HEK293 (cell line): Measurements from ENCODE around the gene NUMBL.
A peak's percentile ranks its signal among the peaks of the same experiment; 100 is the strongest.

Experiments
- CTCF ChIA-PET: fragments of 350-600 bp; formaldehyde crosslinking; extraction: SDS; loops from one replicate; lab custom pipeline; 2021; ENCODE audit warnings: antibody characterized with exemption; lab: Yijun Ruan, JAX
- POLR2A ChIA-PET: fragments of 300-600 bp; formaldehyde crosslinking; extraction: SDS; loops from one replicate; lab custom pipeline; 2020; ENCODE audit warnings: antibody characterized with exemption, inconsistent platforms; lab: Yijun Ruan, JAX
- H3K27ac ChIP-seq: fragments of 200-500 bp; sonication (Bioruptor generic); 2 replicates; pipeline ENCODE4 v1.5.1; 2014; ENCODE audit warnings: low read depth, low read length, control low read depth, inconsistent platforms; ENCODE audit errors: extremely low read depth
- H3K36me3 ChIP-seq, 2 experiments: fragments of 200-500 bp in 1 of 2; sonication (Bioruptor generic) in 1 of 2; 1 replicate in 1 of 2; 2 replicates in 1 of 2; pipeline ENCODE4 v1.5.1; 2014 to 2017; ENCODE audit warnings: inconsistent platforms in 2 of 2, low read length in 2 of 2; ENCODE audit not compliant: control insufficient read depth in 2 of 2, insufficient read depth in 1 of 2
- H3K4me1 ChIP-seq: fragments of 200-500 bp; sonication (Bioruptor generic); 2 replicates; pipeline ENCODE4 v1.5.1; 2014; ENCODE audit warnings: mild to moderate bottlenecking, low read length, inconsistent platforms; ENCODE audit not compliant: control insufficient read depth, insufficient read depth
- H3K4me3 ChIP-seq: 2 replicates; pipeline ENCODE4 v1.5.1; 2011; ENCODE audit warnings: low read depth, mild to moderate bottlenecking, control low read depth, low read length, moderate library complexity
- H3K9me3 ChIP-seq: fragments of 200-500 bp; sonication (Bioruptor generic); 2 replicates; pipeline ENCODE4 v1.5.1; 2014; ENCODE audit warnings: low read depth, low read length, inconsistent platforms; ENCODE audit not compliant: control insufficient read depth, insufficient read depth
- BCL11B ChIP-seq: fragments of 450-650 bp; formaldehyde crosslinking; IDR thresholded peaks from 2 replicates; pipeline ENCODE4 v1.5.1; 2016; ENCODE audit warnings: low read depth, missing biosample characterization, missing genetic modification characterization
- CTCF ChIP-seq: fragments of 450-650 bp; formaldehyde crosslinking; IDR thresholded peaks from 2 replicates; pipeline ENCODE4 v1.5.1; 2016; ENCODE audit warnings: missing biosample characterization, missing genetic modification characterization
- EGR2 ChIP-seq: fragments of 450-650 bp; formaldehyde crosslinking; IDR thresholded peaks from 2 replicates; pipeline ENCODE4 v1.5.1; 2016; ENCODE audit warnings: low read depth, missing biosample characterization, missing genetic modification characterization
- KLF8 ChIP-seq: fragments of 450-650 bp; formaldehyde crosslinking; IDR thresholded peaks from 2 replicates; pipeline ENCODE4 v1.5.1; 2016; ENCODE audit warnings: missing biosample characterization, missing genetic modification characterization
- OVOL3 ChIP-seq: fragments of 450-650 bp; formaldehyde crosslinking; IDR thresholded peaks from 2 replicates; pipeline ENCODE4 v1.5.1; 2016; ENCODE audit warnings: missing biosample characterization, missing genetic modification characterization
- PRDM1 ChIP-seq: fragments of 450-650 bp; formaldehyde crosslinking; IDR thresholded peaks from 2 replicates; pipeline ENCODE4; 2016; ENCODE audit warnings: missing biosample characterization, missing genetic modification characterization
- SETDB1 ChIP-seq: IDR thresholded peaks from one replicate; pipeline ENCODE4 v1.6.1; 2017; ENCODE audit warnings: mild to moderate bottlenecking, low read length, moderate library complexity, mixed read lengths; ENCODE audit not compliant: insufficient read length
- SP3 ChIP-seq: fragments of 450-650 bp; formaldehyde crosslinking; IDR thresholded peaks from 2 replicates; pipeline ENCODE4 v1.5.1; 2016; ENCODE audit warnings: missing biosample characterization, missing genetic modification characterization
- ZBTB10 ChIP-seq: fragments of 450-650 bp; formaldehyde crosslinking; IDR thresholded peaks from 2 replicates; pipeline ENCODE4 v1.5.1; 2016; ENCODE audit warnings: missing biosample characterization, missing genetic modification characterization
- ZEB2 ChIP-seq: fragments of 450-650 bp; formaldehyde crosslinking; IDR thresholded peaks from 2 replicates; pipeline ENCODE4 v1.5.1; 2016; ENCODE audit warnings: missing biosample characterization, missing genetic modification characterization
- ZNF132 ChIP-seq: fragments of 450-650 bp; formaldehyde crosslinking; IDR thresholded peaks from 2 replicates; pipeline ENCODE4 v1.5.1; 2017; ENCODE audit warnings: missing biosample characterization, missing genetic modification characterization, borderline replicate concordance
- ZNF221 ChIP-seq: fragments of 450-650 bp; formaldehyde crosslinking; IDR thresholded peaks from 2 replicates; pipeline ENCODE4 v1.5.1; 2017; ENCODE audit warnings: missing biosample characterization, missing genetic modification characterization, borderline replicate concordance
- ZNF311 ChIP-seq: fragments of 450-650 bp; formaldehyde crosslinking; IDR thresholded peaks from 2 replicates; pipeline ENCODE4 v1.5.1; 2017; ENCODE audit warnings: missing biosample characterization, missing genetic modification characterization, borderline replicate concordance
- ZNF335 ChIP-seq: fragments of 450-650 bp; formaldehyde crosslinking; conservative IDR thresholded peaks from 2 replicates; pipeline ENCODE4 v1.5.1; 2016; ENCODE audit warnings: missing biosample characterization, missing genetic modification characterization
- ZNF366 ChIP-seq: fragments of 450-650 bp; formaldehyde crosslinking; conservative IDR thresholded peaks from 2 replicates; pipeline ENCODE4 v1.5.1; 2016; ENCODE audit warnings: missing biosample characterization, missing genetic modification characterization
- ZNF398 ChIP-seq: fragments of 450-650 bp; formaldehyde crosslinking; IDR thresholded peaks from 2 replicates; pipeline ENCODE4 v1.5.1; 2017; ENCODE audit warnings: missing biosample characterization, missing genetic modification characterization
- ZNF433 ChIP-seq: fragments of 450-650 bp; formaldehyde crosslinking; IDR thresholded peaks from 2 replicates; pipeline ENCODE4 v1.5.1; 2016; ENCODE audit warnings: missing biosample characterization, missing genetic modification characterization, low read depth
- ZNF488 ChIP-seq: fragments of 450-650 bp; formaldehyde crosslinking; IDR thresholded peaks from 2 replicates; pipeline ENCODE4 v1.5.1; 2016; ENCODE audit warnings: missing biosample characterization, missing genetic modification characterization
- ZNF521 ChIP-seq: fragments of 450-650 bp; formaldehyde crosslinking; IDR thresholded peaks from 2 replicates; pipeline ENCODE4 v1.5.1; 2017; ENCODE audit warnings: missing biosample characterization, mild to moderate bottlenecking, missing genetic modification characterization
- ZNF623 ChIP-seq: fragments of 450-650 bp; formaldehyde crosslinking; IDR thresholded peaks from 2 replicates; pipeline ENCODE4 v1.5.1; 2016; ENCODE audit warnings: missing biosample characterization, missing genetic modification characterization
- ZNF660 ChIP-seq: fragments of 450-650 bp; IDR thresholded peaks from 2 replicates; pipeline ENCODE4 v1.5.1; 2018; ENCODE audit warnings: missing biosample characterization, mild to moderate bottlenecking, missing genetic modification characterization
- ZNF768 ChIP-seq: fragments of 450-650 bp; formaldehyde crosslinking; IDR thresholded peaks from 2 replicates; pipeline ENCODE4 v1.5.1; 2018; ENCODE audit warnings: missing biosample characterization, mild to moderate bottlenecking, missing genetic modification characterization
- TF ChIP-seq, protein P1 (sequence below): fragments of 450-650 bp; formaldehyde crosslinking; IDR thresholded peaks from 2 replicates; pipeline ENCODE4 v1.5.1; 2016; ENCODE audit warnings: missing biosample characterization, missing genetic modification characterization, borderline replicate concordance

Gene NUMBL

DNA sequence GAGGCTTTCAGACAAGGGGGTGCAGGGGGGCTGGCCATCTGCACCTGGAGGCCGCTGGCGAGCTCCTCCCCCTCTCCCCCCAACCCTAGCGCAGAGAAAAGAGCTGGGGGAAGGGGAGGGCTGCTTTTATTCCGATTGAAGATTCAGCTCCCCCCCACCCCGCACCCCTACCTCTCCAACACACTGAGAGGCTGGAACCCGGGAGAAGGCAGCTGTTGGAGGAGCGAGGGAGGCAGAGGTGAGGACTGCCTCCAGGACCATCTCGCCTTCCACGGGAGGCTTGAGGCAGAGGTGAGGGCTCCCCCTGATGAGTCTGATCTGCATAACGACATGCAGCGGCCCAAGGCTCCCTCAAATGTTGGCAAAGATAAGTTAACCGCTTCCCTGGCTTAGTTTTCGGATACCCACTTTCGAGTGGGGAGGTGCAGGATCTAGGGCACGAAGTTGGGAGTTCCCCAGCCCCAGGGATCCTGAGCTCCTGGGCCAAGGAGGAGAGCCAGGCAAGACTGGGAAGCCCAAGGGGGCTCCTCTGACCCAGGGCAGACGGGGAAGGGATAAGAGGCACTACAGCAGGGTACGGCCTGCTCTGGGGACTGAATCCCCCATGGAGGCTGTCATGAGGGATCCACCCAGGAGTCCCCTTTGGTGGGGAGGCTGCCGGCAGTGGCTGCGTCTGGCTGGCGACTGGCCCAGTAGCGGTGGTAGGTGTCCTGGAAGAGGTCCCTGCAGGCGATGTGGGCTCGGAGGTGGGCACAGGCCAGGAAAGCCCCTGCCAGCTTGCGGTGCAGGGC lies 1.2 kb upstream of the NUMBL start (continued):
- TF ChIP-seq ZNF521 (tag by site-specific recombination): no peak
- peak; percentile 9; the same call in 1 of the 2 replicates for TF ChIP-seq ZNF398 (tag by site-specific recombination)
- TF ChIP-seq ZBTB10 (tag by site-specific recombination): peak; percentile 23; the same call in 1 of the 2 replicates
- TF ChIP-seq ZNF366 (tag by site-specific recombination): peak; percentile 10; the same call in 1 of the 2 replicates
- TF ChIP-seq ZNF660 (tag by site-specific recombination): no peak
- peak; percentile 22; the same call in 1 of the 2 replicates for TF ChIP-seq CTCF (tag by site-specific recombination)

DNA sequence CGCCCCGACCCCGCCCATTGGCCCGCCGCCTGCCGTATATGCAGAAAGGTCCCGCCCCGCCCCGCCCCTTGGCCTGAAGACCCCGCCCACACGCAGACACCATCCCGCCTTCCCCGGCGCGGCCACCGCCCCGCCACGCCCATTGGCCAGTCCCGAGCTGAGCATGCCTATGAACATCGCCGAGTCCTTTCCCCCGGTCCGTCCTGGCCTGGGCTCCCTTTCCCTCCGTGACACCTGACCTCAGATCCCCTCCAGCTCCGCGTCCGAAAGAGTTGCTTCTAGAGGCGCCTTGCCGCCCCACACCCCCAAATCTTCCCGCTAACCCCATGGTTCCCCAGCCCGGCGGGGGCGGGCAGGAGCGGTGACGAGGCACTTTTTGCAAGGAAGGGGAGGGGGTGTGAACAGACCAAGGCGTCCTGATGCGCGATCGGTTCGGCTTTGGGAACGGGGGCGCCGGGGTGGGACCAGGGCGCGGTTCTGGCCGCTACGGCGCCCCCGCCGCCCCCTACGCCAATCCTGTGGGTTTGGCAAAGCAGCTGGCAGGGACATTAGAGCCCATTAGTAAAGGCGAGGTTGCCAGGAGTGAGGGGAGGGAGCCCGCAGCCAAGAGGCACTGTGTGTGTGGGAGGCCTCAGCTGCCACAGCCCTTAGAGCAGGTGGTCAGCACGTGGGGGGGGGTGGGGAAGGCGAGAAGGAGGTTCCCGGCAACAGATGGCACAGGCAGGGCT lies 406 bp upstream of the NUMBL start:
- Histone ChIP-seq H3K36me3 (peaks cover 24 to 43% of the 10 kb centered on the region in 2 experiments; a peak in 2 of 3 replicates), H3K9me3 (no peaks in the 10 kb centered on the region), H3K27ac (peak overlapping the region; percentile 80; the same call in 1 of the 2 replicates), H3K4me3 (peak overlapping the region; percentile 37), H3K4me1 (peaks cover 16% of the 10 kb centered on the region)
- ChIA-PET CTCF (interaction anchor here (0.6 to 1.3 kb wide), 7 partner anchors 12 to 503 kb away, joined by 3 to 5 read pairs (median 3); no protein-coding TSS in a partner anchor), POLR2A (interaction anchor here (0.5 to 2.3 kb wide), 16 partner anchors 9 to 175 kb away, joined by 3 to 16 read pairs (median 4); partner anchors contain the start of genes ACTMAP, COQ8B, ITPKC and RAB4B)
- TF ChIP-seq ZNF311 (tag by site-specific recombination): no peak
- TF ChIP-seq SP3 (tag by site-specific recombination): peak; percentile 98
- no peak for TF ChIP-seq ZNF132
- 0 out of 2 replicates have a peak, but pooled peaks have one; percentile 34 for TF ChIP-seq BCL11B
- no peak for TF ChIP-seq OVOL3 (tag by site-specific recombination)
- no peak for TF ChIP-seq ZNF221
- TF ChIP-seq ZNF433: no peak
- TF ChIP-seq ZNF623: no peak
- TF ChIP-seq ZNF335 (tag by site-specific recombination): peak; percentile 94
- peak; percentile 99 for TF ChIP-seq EGR2 (tag by site-specific recombination)
- TF ChIP-seq, protein P1, sequence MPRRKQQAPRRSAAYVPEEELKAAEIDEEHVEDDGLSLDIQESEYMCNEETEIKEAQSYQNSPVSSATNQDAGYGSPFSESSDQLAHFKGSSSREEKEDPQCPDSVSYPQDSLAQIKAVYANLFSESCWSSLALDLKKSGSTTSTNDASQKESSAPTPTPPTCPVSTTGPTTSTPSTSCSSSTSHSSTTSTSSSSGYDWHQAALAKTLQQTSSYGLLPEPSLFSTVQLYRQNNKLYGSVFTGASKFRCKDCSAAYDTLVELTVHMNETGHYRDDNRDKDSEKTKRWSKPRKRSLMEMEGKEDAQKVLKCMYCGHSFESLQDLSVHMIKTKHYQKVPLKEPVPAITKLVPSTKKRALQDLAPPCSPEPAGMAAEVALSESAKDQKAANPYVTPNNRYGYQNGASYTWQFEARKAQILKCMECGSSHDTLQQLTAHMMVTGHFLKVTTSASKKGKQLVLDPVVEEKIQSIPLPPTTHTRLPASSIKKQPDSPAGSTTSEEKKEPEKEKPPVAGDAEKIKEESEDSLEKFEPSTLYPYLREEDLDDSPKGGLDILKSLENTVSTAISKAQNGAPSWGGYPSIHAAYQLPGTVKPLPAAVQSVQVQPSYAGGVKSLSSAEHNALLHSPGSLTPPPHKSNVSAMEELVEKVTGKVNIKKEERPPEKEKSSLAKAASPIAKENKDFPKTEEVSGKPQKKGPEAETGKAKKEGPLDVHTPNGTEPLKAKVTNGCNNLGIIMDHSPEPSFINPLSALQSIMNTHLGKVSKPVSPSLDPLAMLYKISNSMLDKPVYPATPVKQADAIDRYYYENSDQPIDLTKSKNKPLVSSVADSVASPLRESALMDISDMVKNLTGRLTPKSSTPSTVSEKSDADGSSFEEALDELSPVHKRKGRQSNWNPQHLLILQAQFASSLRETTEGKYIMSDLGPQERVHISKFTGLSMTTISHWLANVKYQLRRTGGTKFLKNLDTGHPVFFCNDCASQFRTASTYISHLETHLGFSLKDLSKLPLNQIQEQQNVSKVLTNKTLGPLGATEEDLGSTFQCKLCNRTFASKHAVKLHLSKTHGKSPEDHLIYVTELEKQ (tag by site-specific recombination): no peak
- TF ChIP-seq PRDM1 (tag by site-specific recombination): peak; percentile 82
- TF ChIP-seq KLF8 (tag by site-specific recombination): peak; percentile 100
- no peak for TF ChIP-seq SETDB1
- TF ChIP-seq ZEB2: peak; percentile 88
- no peak for TF ChIP-seq ZNF488 (tag by site-specific recombination)
- no peak for TF ChIP-seq ZNF768
